K562 (cell line): ENCODE results near the gene R3HDM2. TPM values are rescaled to one million over a fixed set of nuclear protein-coding genes. Genes with fewer than 3 reads are reported as not detected.

Source experiments
- ATAC-seq: fragments of 200-7000 bp; cut with Tn5 transposase; 3 replicates; pipeline ENCODE4 v1.9.1; 2020; ENCODE audit warnings: moderate library complexity
- BruUV-seq: library from RNA; stranded (reverse); fragments of 400-500 nt; replicated peaks from 2 replicates; lab custom pipeline; 2021; lab: Mats Ljungman, UMichigan
- CTCF ChIA-PET: fragments of 300-600 bp; formaldehyde crosslinking; extraction: SDS; loops from one replicate; lab custom pipeline; 2021; ENCODE audit warnings: low intra/inter-chr PET ratio; lab: Yijun Ruan, JAX
- POLR2A ChIA-PET: fragments of 300-600, 350-650 bp; sonication (Branson Sonifier 250); formaldehyde crosslinking; extraction: SDS; loops from one replicate; lab custom pipeline; 2021; ENCODE audit warnings: antibody characterized with exemption, inconsistent platforms; lab: Yijun Ruan, JAX
- DNase-seq, 4 experiments: peaks; one replicate each; pipeline versions ENCODE4 v3.0.0 to v3.0.0-alpha.2; 2011 to 2018; ENCODE audit warnings: low spot score in 3 of 4, mixed read lengths in 3 of 4; ENCODE audit errors: extremely low read depth in 1 of 4
- FAIRE-seq: peaks from 2 replicates; lab custom pipeline; 2011; peaks lifted over from hg19 to GRCh38; lab: Jason Lieb, UNC
- H2AFZ ChIP-seq: 2 replicates; pipeline ENCODE4 v1.6.0; 2011; ENCODE audit warnings: low read depth, low read length, control low read depth, inconsistent platforms
- H3K27ac ChIP-seq: fragments of 200-600 bp; 3 replicates; pipeline ENCODE4 v1.8.0; 2011; ENCODE audit warnings: low read depth, mild to moderate bottlenecking, control low read depth, inconsistent platforms, low read length, moderate library complexity, mixed read lengths; ENCODE audit errors: extremely low read depth
- H3K27me3 ChIP-seq, 2 experiments: fragments of 300-600 bp in 1 of 2; 2 replicates in 1 of 2; 3 replicates in 1 of 2; pipeline versions ENCODE4 v1.6.0 to v1.8.0; 2011; ENCODE audit warnings: inconsistent platforms in 2 of 2, low read length in 2 of 2, mild to moderate bottlenecking in 1 of 2, mixed read lengths in 1 of 2, moderate library complexity in 1 of 2; ENCODE audit not compliant: control insufficient read depth in 2 of 2, insufficient read depth in 2 of 2
- H3K36me3 ChIP-seq: fragments of 300-600 bp; 3 replicates; pipeline ENCODE4 v1.8.0; 2011; ENCODE audit warnings: mild to moderate bottlenecking, low read length, inconsistent platforms; ENCODE audit not compliant: control insufficient read depth, insufficient read depth
- H3K4me1 ChIP-seq, 2 experiments: fragments of 200-600 bp in 1 of 2; replicated peaks in 1 of 2; 2 replicates in 1 of 2; 3 replicates in 1 of 2; pipeline versions ENCODE4 v1.5.1 to v1.8.0; 2011; ENCODE audit warnings: inconsistent platforms in 2 of 2, low read length in 2 of 2, mild to moderate bottlenecking in 1 of 2, mixed read lengths in 1 of 2, moderate library complexity in 1 of 2; ENCODE audit not compliant: control insufficient read depth in 2 of 2, insufficient read depth in 2 of 2
- H3K4me2 ChIP-seq: 2 replicates; pipeline ENCODE4 v1.6.1; 2011; ENCODE audit warnings: low read length, control low read depth, inconsistent platforms, mixed read lengths; ENCODE audit not compliant: insufficient read depth
- H3K4me3 ChIP-seq: fragments of 200-600 bp; sonication (generic), shearing (Covaris generic); 2 replicates; pipeline ENCODE4 v1.5.1; 2016; ENCODE audit warnings: control low read depth, inconsistent platforms
- H3K79me2 ChIP-seq: fragments of 200-600 bp; 3 replicates; pipeline ENCODE4 v1.8.0; 2011; ENCODE audit warnings: low read length, inconsistent platforms; ENCODE audit not compliant: control insufficient read depth, insufficient read depth
- H3K9ac ChIP-seq, 2 experiments: 2 replicates each; pipeline versions ENCODE4 v1.6.0 to v1.6.1; 2011; ENCODE audit warnings: low read depth in 2 of 2, low read length in 2 of 2, control low read depth in 1 of 2, inconsistent platforms in 1 of 2, mild to moderate bottlenecking in 1 of 2, mixed read lengths in 1 of 2; ENCODE audit not compliant: insufficient read depth in 1 of 2
- H3K9me1 ChIP-seq: one replicate; pipeline ENCODE4 v1.6.0; 2011; ENCODE audit warnings: inconsistent platforms, mild to moderate bottlenecking, low read length, moderate library complexity; ENCODE audit not compliant: control insufficient read depth, insufficient read depth
- H3K9me3 ChIP-seq: replicated peaks from 2 replicates; pipeline ENCODE4 v1.5.1; 2011; ENCODE audit warnings: low read depth, low read length, inconsistent platforms; ENCODE audit not compliant: control insufficient read depth, insufficient read depth
- H4K20me1 ChIP-seq: replicated peaks from 2 replicates; pipeline ENCODE4 v1.6.1; 2011; ENCODE audit warnings: low read length, inconsistent platforms, mixed read lengths; ENCODE audit not compliant: control insufficient read depth, insufficient read depth
- SIN3A ChIP-seq, 2 experiments: fragments of 150-350 bp in 1 of 2; IDR thresholded peaks; 2 replicates each; pipeline ENCODE4 v1.6.1; 2011 to 2016; ENCODE audit warnings: borderline replicate concordance in 2 of 2, low read depth in 2 of 2, low read length in 2 of 2, mild to moderate bottlenecking in 2 of 2, moderate library complexity in 2 of 2; ENCODE audit not compliant: control insufficient read depth in 1 of 2
- SPI1 ChIP-seq: IDR thresholded peaks from 2 replicates; pipeline ENCODE4 v1.6.1; 2011; ENCODE audit warnings: low read depth, low read length, control low read depth, borderline replicate concordance
- WGBS: fragments of 100-300 bp; shearing (Covaris generic); methylation state at CpG from one replicate; pipeline ENCODE4 v1.1.6; 2016; ENCODE audit warnings: low coverage, mixed read lengths; ENCODE audit not compliant: insufficient coverage; ENCODE audit errors: missing lambda C conversion rate; 5-methylcytosine and 5-hydroxymethylcytosine counted together
- in situ Hi-C: fragments of 300-500 bp; cut with MboI; formaldehyde crosslinking; loops from 4 replicates; pipeline ENCODE4 v1.15.0; 2018; ENCODE audit warnings: inconsistent platforms, mixed read lengths
- intact Hi-C: fragments of 100-400 bp; cut with micrococcal nuclease; formaldehyde crosslinking; loops from 2 replicates; pipeline ENCODE4 v1.14.2; 2022
- polyA plus RNA-seq, 8 experiments: library from polyadenylated mRNA; depleted of rRNA in 4 of 8; stranded (reverse) in 5 of 8; unstranded in 3 of 8; fragments of >200 nt; fragmentation: Nextera tagmentation in 2 of 8; fragmentation: Illumina TruSeq in 1 of 8; extraction: Ambion mirVana in 2 of 8; extraction: Trizol in 1 of 8; gene quantifications; 2 replicates each; pipeline versions ENCODE4 v1.2.1 to v1.2.3, GENCODE V29; 2011 to 2014; ENCODE audit warnings: inconsistent platforms in 1 of 8, missing spikeins in 1 of 8
- total RNA-seq, 7 experiments: library from RNA; depleted of rRNA in 6 of 7; stranded (reverse); fragments of >200 nt in 6 of 7; fragmentation: Illumina TruSeq in 2 of 7; extraction: Trizol in 2 of 7; gene quantifications; 2 replicates each; pipeline versions ENCODE4 v1.2.1 to v1.2.3, GENCODE V29; 2011 to 2021; ENCODE audit warnings: low replicate concordance in 1 of 7

R3HDM2 gene
- total and polyA plus RNA-seq, 9 of the 15 experiments (the other 6 are each of a cell fraction or from before 2014, with no cell fraction given) = 3.3 to 18.8 (median 9.0) TPM

GRCh38 chr12:57465747-57466505, 35.1 kb upstream of the R3HDM2 start:
- ATAC-seq = no peak
- H3K4me1 ChIP-seq = peaks cover 18 to 22% of the 10 kb centered on the region in 2 experiments
- H3K79me2 ChIP-seq = no peaks in the 10 kb centered on the region
- no peaks in the 10 kb centered on the region for H3K9me1 ChIP-seq
- no peak overlapping the region for H3K4me3 ChIP-seq
- no peak for DNase-seq
- ChIA-PET POLR2A (interaction anchor here (0.7 to 1.6 kb wide), 6 partner anchors 8 to 50 kb away, joined by 3 to 5 read pairs (median 4); partner anchors contain the start of gene INHBE), CTCF (no interaction called here)
- intact Hi-C loops (no loop called here), in situ Hi-C loops (no loop called here)
- 25% methylated on average over 14 of the region's 14 CpGs for WGBS
- H3K27ac ChIP-seq = no peak overlapping the region
- no peak for FAIRE-seq
- no peaks in the 10 kb centered on the region for H3K36me3 ChIP-seq
- H3K27me3 ChIP-seq = peaks cover 16 to 48% of the 10 kb centered on the region in 2 experiments; a peak in 3 of 5 replicates
- H3K9ac ChIP-seq = peak overlapping the region in 1 of 2 experiments; percentile 55; a peak in 1 of 4 replicates
- H2AFZ ChIP-seq = no peak overlapping the region
- H4K20me1 ChIP-seq = no peaks in the 10 kb centered on the region
- no peak overlapping the region for H3K4me2 ChIP-seq
- no TSS peak for BruUV-seq
- peak; percentile 5; the same call in 1 of the 2 replicates for TF ChIP-seq SPI1
- no peak for TF ChIP-seq SIN3A (IDR thresholded peaks at IDR 0.05; ENCODE audit: borderline replicate concordance in 2 of 2, control insufficient read depth in 1 of 2, low read depth in 2 of 2, low read length in 2 of 2)
- H3K9me3 ChIP-seq = no peaks in the 10 kb centered on the region
